Mesendoderm (in vitro differentiated cells): ENCODE measurements around the gene NEMF.
"Not testable (repeated sequence)": the region's sequence is repeated elsewhere in the genome, so short reads cannot be mapped to it uniquely, and the experiment has no call there.

ENCODE experiments used
- DNase-seq: peaks from one replicate; pipeline ENCODE4 v3.0.0; 2013
- H2AK5ac ChIP-seq: 2 replicates; pipeline ENCODE4 v1.6.1; 2013; ENCODE audit warnings: low read length, inconsistent platforms
- H2BK120ac ChIP-seq: 2 replicates; pipeline ENCODE4 v1.6.1; 2013; ENCODE audit warnings: low read depth, mild to moderate bottlenecking, low read length, moderate library complexity, mixed read lengths
- H2BK15ac ChIP-seq: replicated peaks from 2 replicates; pipeline ENCODE4 v1.6.1; 2013; ENCODE audit warnings: low read depth, mild to moderate bottlenecking, moderate library complexity
- H2BK5ac ChIP-seq: 2 replicates; pipeline ENCODE4 v1.6.1; 2013; ENCODE audit warnings: low read length, inconsistent platforms
- H3K18ac ChIP-seq: 2 replicates; pipeline ENCODE4 v1.6.1; 2013; ENCODE audit warnings: mild to moderate bottlenecking, low read length, mixed read lengths
- H3K23ac ChIP-seq: one replicate; pipeline ENCODE4 v1.6.1; 2013; ENCODE audit warnings: low read length
- H3K27ac ChIP-seq: 2 replicates; pipeline ENCODE4 v1.5.1; 2013; ENCODE audit warnings: low read depth, mild to moderate bottlenecking, inconsistent platforms, low read length, moderate library complexity
- H3K27me3 ChIP-seq: 2 replicates; pipeline ENCODE4 v1.6.1; 2013; ENCODE audit warnings: low read length, control low read depth, mild to moderate bottlenecking, inconsistent platforms; ENCODE audit not compliant: insufficient read depth, poor library complexity
- H3K36me3 ChIP-seq: 2 replicates; pipeline ENCODE4 v1.6.1; 2013; ENCODE audit warnings: low read length, inconsistent platforms; ENCODE audit not compliant: control insufficient read depth, insufficient read depth
- H3K4ac ChIP-seq: one replicate; pipeline ENCODE4 v1.6.1; 2013; ENCODE audit warnings: low read depth, mild to moderate bottlenecking, low read length, moderate library complexity
- H3K4me1 ChIP-seq: 2 replicates; pipeline ENCODE4 v1.6.1; 2013; ENCODE audit warnings: low read depth, low read length, inconsistent platforms; ENCODE audit not compliant: control insufficient read depth
- H3K4me2 ChIP-seq: 2 replicates; pipeline ENCODE4 v1.6.1; 2013; ENCODE audit warnings: low read length
- H3K4me3 ChIP-seq: 2 replicates; pipeline ENCODE4 v1.5.1; 2013; ENCODE audit warnings: mild to moderate bottlenecking, low read length
- H3K56ac ChIP-seq: one replicate; pipeline ENCODE4 v1.6.1; 2013; ENCODE audit warnings: low read length
- H3K79me1 ChIP-seq: 2 replicates; pipeline ENCODE4 v1.6.1; 2013; ENCODE audit warnings: low read length, inconsistent platforms
- H3K79me2 ChIP-seq: 2 replicates; pipeline ENCODE4 v1.6.1; 2013; ENCODE audit warnings: mild to moderate bottlenecking, low read length; ENCODE audit not compliant: control insufficient read depth, insufficient read depth
- H3K9ac ChIP-seq: 2 replicates; pipeline ENCODE4 v1.6.1; 2013; ENCODE audit warnings: low read length, inconsistent platforms
- H4K5ac ChIP-seq: one replicate; pipeline ENCODE4 v1.6.1; 2013; ENCODE audit warnings: low read length
- H4K8ac ChIP-seq: one replicate; pipeline ENCODE4 v1.6.1; 2013; ENCODE audit warnings: low read depth, mild to moderate bottlenecking, control low read depth, low read length, moderate library complexity
- WGBS: extraction: QIAGEN DNeasy Blood & Tissue Kit; methylation state at CpG from one replicate; pipeline ENCODE4 v1.1.7; 2013; ENCODE audit warnings: low lambda C conversion rate, missing lambda C conversion rate; ENCODE audit not compliant: insufficient coverage; ENCODE audit errors: extremely low coverage; 5-methylcytosine and 5-hydroxymethylcytosine counted together

The NEMF gene

GRCh38 chr14:49873548-49873947 is 21.0 kb upstream of the NEMF start:
- H2AK5ac ChIP-seq, result not testable (repeated sequence)
- whole genome bisulfite sequencing, result no CpG with 5 or more reads among the region's 6 CpGs

GRCh38 chr14:49870908-49871307 is 18.3 kb upstream of the NEMF start:
- Histone ChIP-seq H3K4ac (no peak overlapping the region), H2BK5ac (no peak overlapping the region), H2AK5ac (no peak overlapping the region), H3K79me1 (no peaks in the 10 kb centered on the region), H3K9ac (no peak overlapping the region), H3K36me3 (no peaks in the 10 kb centered on the region), H3K56ac (no peak overlapping the region), H2BK15ac (no peak overlapping the region), H3K23ac (no peak overlapping the region), H3K27me3 (no peaks in the 10 kb centered on the region), H3K27ac (no peak overlapping the region), H3K18ac (no peak overlapping the region), H3K4me2 (no peak overlapping the region), H4K8ac (no peak overlapping the region), H3K4me1 (no peaks in the 10 kb centered on the region), H2BK120ac (no peak overlapping the region), H3K79me2 (no peaks in the 10 kb centered on the region), H3K4me3 (no peak overlapping the region), H4K5ac (no peak overlapping the region)
- no CpG with 5 or more reads among the region's 6 CpGs for WGBS
- DNase-seq, result no peak

More at GRCh38 chr14:49873548-49873947, 21.0 kb upstream of the NEMF start:
- not testable (repeated sequence) for H3K36me3 ChIP-seq, H3K4ac ChIP-seq, H3K18ac ChIP-seq, H3K4me1 ChIP-seq, H4K5ac ChIP-seq, H3K27ac ChIP-seq, H3K79me1 ChIP-seq, H3K23ac ChIP-seq, H3K79me2 ChIP-seq, H3K4me3 ChIP-seq, H4K8ac ChIP-seq, H3K56ac ChIP-seq, DNase-seq, H2BK5ac ChIP-seq, H3K27me3 ChIP-seq, H3K4me2 ChIP-seq, H3K9ac ChIP-seq, H2BK120ac ChIP-seq, H2BK15ac ChIP-seq

GRCh38 chr14:49868720-49869114 is 16.1 kb upstream of the NEMF start:
- Histone ChIP-seq H2BK5ac (no peak overlapping the region), H3K79me2 (no peaks in the 10 kb centered on the region), H3K18ac (no peak overlapping the region), H3K9ac (no peak overlapping the region), H3K4me2 (peak overlapping the region; percentile 56), H3K23ac (no peak overlapping the region), H4K5ac (no peak overlapping the region), H3K56ac (no peak overlapping the region), H2BK15ac (no peak overlapping the region), H3K27ac (no peak overlapping the region), H2BK120ac (no peak overlapping the region), H4K8ac (no peak overlapping the region), H3K27me3 (no peaks in the 10 kb centered on the region), H3K4me1 (no peaks in the 10 kb centered on the region), H3K4me3 (no peak overlapping the region), H3K4ac (no peak overlapping the region), H3K79me1 (no peaks in the 10 kb centered on the region), H3K36me3 (no peaks in the 10 kb centered on the region), H2AK5ac (no peak overlapping the region)
- no peak for DNase-seq
- WGBS, result 100% methylated on average over 3 of the region's 5 CpGs

GRCh38 chr14:49867831-49868719 is 15.5 kb upstream of the NEMF start:
- Histone ChIP-seq H3K79me1 (no peaks in the 10 kb centered on the region), H2BK5ac (peak overlapping the region; percentile 47), H2AK5ac (no peak overlapping the region), H3K18ac (peak overlapping the region; percentile 99), H3K9ac (peak overlapping the region; percentile 85), H3K27me3 (no peaks in the 10 kb centered on the region), H2BK15ac (no peak overlapping the region), H3K27ac (peak overlapping the region; percentile 49), H3K36me3 (no peaks in the 10 kb centered on the region), H2BK120ac (no peak overlapping the region), H4K5ac (no peak overlapping the region), H3K4me2 (peak overlapping the region; percentile 56), H3K4ac (peak overlapping the region; percentile 93), H4K8ac (no peak overlapping the region), H3K79me2 (no peaks in the 10 kb centered on the region), H3K56ac (peak overlapping the region; percentile 91), H3K4me1 (no peaks in the 10 kb centered on the region), H3K23ac (no peak overlapping the region), H3K4me3 (peak overlapping the region; percentile 44)
- no CpG with 5 or more reads among the region's 57 CpGs for WGBS
- DNase-seq, result peak; percentile 97

- no peak overlapping the region for H2BK120ac ChIP-seq
- H4K8ac ChIP-seq, result no peak overlapping the region
- H3K18ac ChIP-seq, result no peak overlapping the region
- no CpG with 5 or more reads among the region's 4 CpGs for WGBS
- H2AK5ac ChIP-seq, result no peak overlapping the region
- no peaks in the 10 kb centered on the region for H3K79me1 ChIP-seq
- no peaks in the 10 kb centered on the region for H3K36me3 ChIP-seq
- H2BK15ac ChIP-seq, result no peak overlapping the region
- H3K4me3 ChIP-seq, result no peak overlapping the region
- no peak overlapping the region for H3K23ac ChIP-seq
- no peak overlapping the region for H2BK5ac ChIP-seq
- H3K9ac ChIP-seq, result no peak overlapping the region
- H3K79me2 ChIP-seq, result no peaks in the 10 kb centered on the region
- H3K4ac ChIP-seq, result no peak overlapping the region
- H3K27ac ChIP-seq, result no peak overlapping the region
- DNase-seq, result peak; percentile 77
- no peaks in the 10 kb centered on the region for H3K4me1 ChIP-seq
- no peaks in the 10 kb centered on the region for H3K27me3 ChIP-seq
- H4K5ac ChIP-seq, result no peak overlapping the region
- H3K56ac ChIP-seq, result no peak overlapping the region
- H3K4me2 ChIP-seq, result no peak overlapping the region
These were observed 12.9 kb upstream of the NEMF start for GRCh38 chr14:49865431-49865859.
